ENCODE measurements around the gene NTN5. TPM values are rescaled to one million over a fixed set of nuclear protein-coding genes. Genes with fewer than 3 reads are reported as not detected.
A peak's percentile ranks its signal among the peaks of the same experiment; 100 is the strongest.

Gene NTN5
- total and polyA plus RNA-seq, 2 of the 4 experiments (the other 2 are of a cell fraction): 0.19 TPM; not detected in 1

DNA sequence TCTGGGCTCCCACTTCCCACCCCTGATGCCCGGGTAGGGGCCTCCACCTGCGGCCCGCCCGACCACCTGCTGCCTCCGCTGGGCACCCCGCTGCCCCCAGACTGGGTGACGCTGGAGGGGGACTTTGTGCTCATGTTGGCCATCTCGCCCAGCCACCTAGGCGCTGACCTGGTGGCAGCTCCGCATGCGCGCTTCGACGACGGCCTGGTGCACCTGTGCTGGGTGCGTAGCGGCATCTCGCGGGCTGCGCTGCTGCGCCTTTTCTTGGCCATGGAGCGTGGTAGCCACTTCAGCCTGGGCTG, 43.6 kb downstream of the NTN5 start (continued):
- TF ChIP-seq MXI1 (IDR thresholded peaks at IDR 0.05; ENCODE audit: borderline replicate concordance, low read depth, low read length) (no peak), NFE2L2 (IDR thresholded peaks at IDR 0.05; ENCODE audit: low read depth, low read length) (no peak), MAFK (IDR thresholded peaks at IDR 0.05; ENCODE audit: low read depth, low read length) (no peak), FOS (IDR thresholded peaks at IDR 0.05; ENCODE audit: low read depth, low read length) (no peak)

DNA sequence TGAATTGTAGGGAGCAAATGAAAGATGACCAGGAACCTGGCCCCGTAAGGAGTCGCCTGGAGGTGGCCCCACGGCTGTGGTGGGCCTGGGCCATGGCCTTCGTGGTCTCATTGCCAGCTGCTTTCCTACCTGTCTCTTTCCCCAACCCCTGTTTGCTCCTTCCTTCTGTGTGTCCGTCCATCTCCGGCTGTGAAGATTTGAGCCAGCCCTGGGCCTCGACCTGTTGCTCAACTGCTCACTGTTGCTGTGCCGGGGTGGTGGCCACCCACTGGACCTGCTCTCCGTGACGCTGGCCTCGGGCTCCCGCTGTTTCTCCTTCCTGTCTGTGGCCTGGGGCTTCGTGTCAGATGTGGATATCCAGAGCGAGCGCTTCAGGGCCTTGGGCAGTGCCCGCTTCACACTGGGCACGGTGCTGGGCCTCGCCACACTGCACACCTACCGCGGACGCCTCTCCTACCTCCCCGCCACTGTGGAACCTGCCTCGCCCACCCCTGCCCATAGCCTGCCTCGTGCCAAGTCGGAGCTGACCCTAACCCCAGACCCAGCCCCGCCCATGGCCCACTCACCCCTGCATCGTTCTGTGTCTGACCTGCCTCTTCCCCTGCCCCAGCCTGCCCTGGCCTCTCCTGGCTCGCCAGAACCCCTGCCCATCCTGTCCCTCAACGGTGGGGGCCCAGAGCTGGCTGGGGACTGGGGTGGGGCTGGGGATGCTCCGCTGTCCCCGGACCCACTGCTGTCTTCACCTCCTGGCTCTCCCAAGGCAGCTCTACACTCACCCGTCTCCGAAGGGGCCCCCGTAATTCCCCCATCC, 44.1 kb downstream of the NTN5 start:
- ATAC-seq (ENCODE audit: low read depth) (no peak), DNase-seq (no peak)
- H3K56ac ChIP-seq (ENCODE audit: extremely low read depth, insufficient read depth, low read length): no peak overlapping the region
- H3K9me1 ChIP-seq (ENCODE audit: insufficient read depth, low read length): peaks cover 10% of the 10 kb centered on the region
- POLR2A ChIA-PET (ENCODE audit: unreplicated experiment): no interaction called here
- H4K91ac ChIP-seq (ENCODE audit: insufficient read depth, low read depth, low read length): no peak overlapping the region
- H3K27ac ChIP-seq (ENCODE audit: insufficient read depth, low read length): no peak overlapping the region
- no peak overlapping the region for H2BK20ac ChIP-seq (ENCODE audit: low read depth, low read length)
- H2BK15ac ChIP-seq (ENCODE audit: low read depth, low read length): no peak overlapping the region
- peaks cover 6% of the 10 kb centered on the region; the same call in 1 of the 2 replicates for H3K36me3 ChIP-seq (ENCODE audit: control insufficient read depth, insufficient read depth, low read length)
- no peak overlapping the region for H2BK120ac ChIP-seq (ENCODE audit: low read depth, low read length)
- CTCF ChIA-PET: no interaction called here
- no peaks in the 10 kb centered on the region for H3K27me3 ChIP-seq (ENCODE audit: control insufficient read depth, insufficient read depth, low read length)
- H2AK9ac ChIP-seq (replicated peaks; ENCODE audit: low read depth, low read length, poor library complexity): peak overlapping the region; percentile 47
- no peak overlapping the region for H2AK5ac ChIP-seq (ENCODE audit: low read depth, low read length)
- TF ChIP-seq MAZ (IDR thresholded peaks at IDR 0.05; ENCODE audit: borderline replicate concordance, low read depth, low read length) (no peak), MAFK (IDR thresholded peaks at IDR 0.05; ENCODE audit: low read depth, low read length) (no peak), CEBPB (IDR thresholded peaks at IDR 0.05; ENCODE audit: low read depth, low read length) (no peak), CHD1 (IDR thresholded peaks at IDR 0.05; ENCODE audit: low read depth, low read length) (no peak), SMC3 (IDR thresholded peaks at IDR 0.05; ENCODE audit: low read depth, low read length) (no peak)
- no peak overlapping the region for H3K14ac ChIP-seq (replicated peaks; ENCODE audit: low read depth, low read length)
- no TSS peak for BruUV-seq (replicated peaks)
- H4K8ac ChIP-seq (ENCODE audit: low read depth in 2 of 2, low read length in 2 of 2): no peak overlapping the region
- H4K5ac ChIP-seq (ENCODE audit: low read depth, low read length): no peak overlapping the region
- H3K4me3 ChIP-seq (ENCODE audit: insufficient read depth, low read depth, low read length): no peak overlapping the region
- no peak overlapping the region for H3K18ac ChIP-seq (ENCODE audit: low read depth, low read length)
- H3K9ac ChIP-seq (ENCODE audit: low read depth, low read length): no peak overlapping the region
- no peak overlapping the region for H3K23ac ChIP-seq (ENCODE audit: low read depth, low read length)
- no peaks in the 10 kb centered on the region for H4K20me1 ChIP-seq (ENCODE audit: insufficient read depth, low read length)
- H2AFZ ChIP-seq (replicated peaks; ENCODE audit: low read length, poor library complexity): no peak overlapping the region
- intact Hi-C loops (cut with micrococcal nuclease) (no loop called here), dilution Hi-C loops (cut with HindIII; ENCODE audit: low sequenced_read_pairs, unreplicated experiment) (no loop called here), in situ Hi-C loops (cut with MboI; ENCODE audit: low sequenced_read_pairs) (no loop called here)
- no peak overlapping the region for H3K4me2 ChIP-seq (ENCODE audit: low read depth, low read length)
- H3K79me1 ChIP-seq (ENCODE audit: low read depth in 1 of 2, low read length in 2 of 2): peaks cover 4 to 15% of the 10 kb centered on the region in 2 experiments; a peak in 3 of 4 replicates
- H3K4me1 ChIP-seq (ENCODE audit: control insufficient read depth, insufficient read depth, low read length): peaks cover 29% of the 10 kb centered on the region
- H3K9me3 ChIP-seq (ENCODE audit: control insufficient read depth, insufficient read depth, low read length): no peaks in the 10 kb centered on the region
- H3K4ac ChIP-seq (ENCODE audit: low read depth, low read length): no peak overlapping the region
- H2BK5ac ChIP-seq (ENCODE audit: low read depth, low read length, poor library complexity, severe bottlenecking): no peak overlapping the region
- WGBS, 2 experiments (ENCODE audit: extremely low coverage in 2 of 2, insufficient read length in 1 of 2): 83% methylated on average over 19 of the region's 34 CpGs; no CpG with 5 or more reads in 1 of the 2 experiments

All from IMR-90 (cell line).